Panc1 (cell line): ENCODE measurements around the gene SLC14A1.

Experiments
- CTCF ChIP-seq: fragments of 450-650 bp; IDR thresholded peaks from 2 replicates; pipeline ENCODE4 v1.5.1; 2017; ENCODE audit warnings: mild to moderate bottlenecking
- TCF7L2 ChIP-seq: IDR thresholded peaks from 2 replicates; pipeline ENCODE4 v1.6.1; 2011; ENCODE audit warnings: mild to moderate bottlenecking, low read depth, low read length, inconsistent platforms

GRCh38 chr18:45741056-45741455 lies 17.1 kb downstream of the SLC14A1 start:
- no peak for TF ChIP-seq CTCF
- TF ChIP-seq TCF7L2, result no peak
